IPS DF 6.9 (cell line): ENCODE data around the gene MAP3K7.

Source experiments
- DNase-seq: peaks from one replicate; pipeline ENCODE4 v3.0.0-alpha.2; 2013; ENCODE audit warnings: low read depth, low spot score
- H3K27ac ChIP-seq: one replicate; pipeline ENCODE4 v1.5.1; 2013; ENCODE audit warnings: low read length, control low read depth
- H3K27me3 ChIP-seq: 2 replicates; pipeline ENCODE4 v1.6.1; 2013; ENCODE audit warnings: mild to moderate bottlenecking, low read length; ENCODE audit not compliant: control insufficient read depth, insufficient read depth
- H3K36me3 ChIP-seq: 2 replicates; pipeline ENCODE4 v1.6.1; 2013; ENCODE audit warnings: low read length; ENCODE audit not compliant: control insufficient read depth, insufficient read depth
- H3K4me1 ChIP-seq: 2 replicates; pipeline ENCODE4 v1.6.1; 2013; ENCODE audit warnings: low read length; ENCODE audit not compliant: control insufficient read depth, insufficient read depth
- H3K4me3 ChIP-seq: 2 replicates; pipeline ENCODE4 v1.5.1; 2013; ENCODE audit warnings: mild to moderate bottlenecking, low read length
- H3K9me3 ChIP-seq: 2 replicates; pipeline ENCODE4 v1.6.1; 2013; ENCODE audit warnings: low read length, inconsistent platforms; ENCODE audit not compliant: control insufficient read depth, insufficient read depth
- WGBS: extraction: QIAGEN DNeasy Blood & Tissue Kit; methylation state at CpG from one replicate; pipeline ENCODE4 v1.1.7; 2013; ENCODE audit warnings: mixed read lengths, missing lambda C conversion rate; ENCODE audit not compliant: insufficient read length, insufficient coverage; 5-methylcytosine and 5-hydroxymethylcytosine counted together

MAP3K7 gene

DNA sequence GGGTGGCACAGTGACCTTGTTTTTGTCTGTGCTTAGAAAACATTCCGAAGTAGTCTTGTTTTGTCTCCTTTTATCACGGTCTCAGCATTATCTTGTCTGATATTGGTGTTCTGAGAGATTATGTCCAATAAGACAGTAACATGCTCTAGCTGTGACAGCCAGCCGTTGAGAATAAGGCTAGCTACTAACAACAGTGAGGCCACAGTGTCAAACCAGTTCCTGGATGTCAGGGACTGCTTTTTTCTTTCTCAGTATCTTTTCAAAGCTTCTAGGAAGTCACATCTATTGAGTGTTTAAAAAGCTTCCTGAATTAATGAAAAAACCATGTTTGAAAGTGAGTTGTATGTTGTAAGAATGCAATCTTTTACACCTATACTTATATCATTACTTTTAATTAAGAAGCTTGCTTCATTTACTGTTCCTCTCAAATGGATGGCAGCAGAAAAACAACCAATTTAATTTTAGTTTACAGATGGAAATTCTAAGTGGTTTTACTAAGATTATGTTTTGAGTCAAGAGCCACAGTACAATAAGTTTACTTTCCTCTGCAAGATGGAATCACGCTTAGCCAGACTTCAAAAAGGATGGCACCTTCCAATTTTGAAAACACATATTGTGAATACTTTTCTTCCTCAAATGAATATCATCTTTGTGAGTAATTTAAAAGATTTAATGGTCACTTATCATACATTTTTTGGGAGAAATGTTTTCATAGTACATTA, 53.1 kb downstream of the MAP3K7 start:
- DNase-seq = no peak
- WGBS = no CpG with 5 or more reads among the region's 4 CpGs
- H3K27ac ChIP-seq = no peak overlapping the region

DNA sequence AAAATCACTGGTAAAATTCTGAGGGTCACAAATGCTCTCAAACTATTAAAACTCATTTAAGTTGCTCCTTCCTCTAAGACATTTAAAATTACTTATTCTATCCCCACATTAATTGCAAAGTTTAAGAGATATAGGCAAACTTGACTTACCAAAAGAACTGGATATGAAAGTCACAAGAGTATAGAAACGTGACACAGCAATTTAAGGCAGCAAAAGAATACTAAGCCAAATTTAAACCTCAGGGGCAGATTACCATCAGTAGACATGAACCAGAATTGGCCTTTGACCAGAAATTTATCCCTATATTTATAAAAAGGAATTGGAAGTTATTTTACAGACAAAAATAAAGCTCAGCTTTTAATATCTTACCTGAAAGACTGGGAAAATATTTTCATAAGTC, 56.0 kb downstream of the MAP3K7 start:
- Histone ChIP-seq H3K4me3 (no peak overlapping the region), H3K36me3 (peaks cover 3% of the 10 kb centered on the region; the same call in 1 of the 2 replicates), H3K4me1 (no peaks in the 10 kb centered on the region), H3K27ac (no peak overlapping the region), H3K9me3 (no peaks in the 10 kb centered on the region), H3K27me3 (no peaks in the 10 kb centered on the region)
- DNase-seq = no peak
- no CpG with 5 or more reads among the region's 1 CpG for WGBS

More for the DNA sequence above, 53.1 kb downstream of the MAP3K7 start:
- no peaks in the 10 kb centered on the region for H3K9me3 ChIP-seq
- no peaks in the 10 kb centered on the region for H3K27me3 ChIP-seq
- H3K4me1 ChIP-seq = no peaks in the 10 kb centered on the region
- H3K36me3 ChIP-seq = peaks cover 3% of the 10 kb centered on the region; the same call in 1 of the 2 replicates
- no peak overlapping the region for H3K4me3 ChIP-seq

DNA sequence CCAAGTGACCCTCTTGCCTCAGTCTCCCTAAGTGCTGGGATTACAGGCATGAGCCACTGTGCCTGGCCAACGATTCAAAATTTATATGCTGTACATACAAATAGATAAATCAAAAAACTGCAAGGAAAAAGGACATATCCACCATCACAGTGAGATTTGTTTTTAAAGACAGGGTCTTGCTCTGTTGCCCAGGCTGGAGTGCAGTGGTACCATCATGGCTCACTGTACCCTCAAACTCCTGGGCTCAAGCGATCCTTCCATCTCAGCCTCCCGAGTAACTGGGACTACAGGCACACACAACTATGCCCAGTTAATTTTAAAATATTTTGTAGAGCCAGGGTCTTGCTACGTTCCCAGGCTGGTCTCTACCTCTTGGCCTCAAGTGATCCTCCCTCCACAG, 61.5 kb downstream of the MAP3K7 start:
- Histone ChIP-seq H3K9me3 (no peaks in the 10 kb centered on the region), H3K27me3 (no peaks in the 10 kb centered on the region), H3K4me1 (no peaks in the 10 kb centered on the region), H3K4me3 (no peak overlapping the region), H3K27ac (no peak overlapping the region), H3K36me3 (no peaks in the 10 kb centered on the region; the same call in 1 of the 2 replicates)
- DNase-seq = no peak
- no CpG with 5 or more reads among the region's 4 CpGs for WGBS

DNA sequence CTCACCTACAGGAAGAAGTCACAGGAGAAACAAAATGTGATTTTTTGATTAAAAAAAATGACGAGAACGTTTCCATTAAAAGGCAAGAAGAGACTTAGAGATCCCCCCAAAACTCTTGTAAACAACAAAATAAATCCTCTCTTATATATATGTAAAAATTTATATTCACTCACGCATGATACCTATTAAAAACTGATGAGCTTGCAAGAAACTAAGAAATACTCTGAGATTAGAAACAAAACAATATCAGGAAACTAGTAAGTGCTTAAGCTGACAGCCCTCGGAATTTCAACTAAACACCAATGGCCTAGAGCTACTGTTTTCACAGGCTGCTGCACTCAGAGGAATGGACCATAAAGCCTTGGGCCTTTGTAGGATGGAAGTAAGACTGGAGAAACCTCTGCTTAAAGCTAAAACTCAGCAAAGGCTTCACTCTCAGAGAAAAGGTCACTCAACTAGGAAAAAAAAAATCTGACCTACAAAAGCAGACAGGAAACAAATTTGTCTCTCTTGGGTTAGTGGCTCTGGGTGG, 63.0 kb downstream of the MAP3K7 start:
- DNase-seq = no peak
- H3K27me3 ChIP-seq = no peaks in the 10 kb centered on the region
- no peak overlapping the region for H3K4me3 ChIP-seq
- no peaks in the 10 kb centered on the region for H3K9me3 ChIP-seq
- no peak overlapping the region for H3K27ac ChIP-seq
- 100% methylated on average over 1 of the region's 4 CpGs for WGBS
- no peaks in the 10 kb centered on the region; the same call in 1 of the 2 replicates for H3K36me3 ChIP-seq
- H3K4me1 ChIP-seq = no peaks in the 10 kb centered on the region

DNA sequence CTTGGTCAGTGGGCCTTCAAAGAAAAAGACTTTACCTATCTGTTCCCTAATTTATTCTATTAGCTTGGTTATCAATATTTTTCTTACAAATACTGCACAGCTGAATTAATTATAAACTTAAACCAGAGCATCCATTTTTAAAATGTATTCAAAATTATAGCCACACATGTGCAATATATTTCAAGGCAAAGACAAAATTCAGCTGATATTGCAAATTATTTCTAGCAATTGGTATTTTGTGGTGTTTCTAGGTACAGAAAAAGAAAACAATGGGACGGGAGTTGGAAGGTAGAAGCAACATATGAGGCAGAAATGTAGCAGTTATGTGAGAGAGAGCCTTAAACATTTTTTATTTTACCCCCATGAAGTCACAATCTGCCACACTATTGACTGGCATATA, 64.9 kb downstream of the MAP3K7 start:
- Histone ChIP-seq H3K27ac (no peak overlapping the region), H3K4me3 (no peak overlapping the region), H3K36me3 (no peaks in the 10 kb centered on the region; the same call in 1 of the 2 replicates), H3K27me3 (no peaks in the 10 kb centered on the region), H3K4me1 (no peaks in the 10 kb centered on the region), H3K9me3 (no peaks in the 10 kb centered on the region)
- no CpG with 5 or more reads among the region's 1 CpG for WGBS
- no peak for DNase-seq

DNA sequence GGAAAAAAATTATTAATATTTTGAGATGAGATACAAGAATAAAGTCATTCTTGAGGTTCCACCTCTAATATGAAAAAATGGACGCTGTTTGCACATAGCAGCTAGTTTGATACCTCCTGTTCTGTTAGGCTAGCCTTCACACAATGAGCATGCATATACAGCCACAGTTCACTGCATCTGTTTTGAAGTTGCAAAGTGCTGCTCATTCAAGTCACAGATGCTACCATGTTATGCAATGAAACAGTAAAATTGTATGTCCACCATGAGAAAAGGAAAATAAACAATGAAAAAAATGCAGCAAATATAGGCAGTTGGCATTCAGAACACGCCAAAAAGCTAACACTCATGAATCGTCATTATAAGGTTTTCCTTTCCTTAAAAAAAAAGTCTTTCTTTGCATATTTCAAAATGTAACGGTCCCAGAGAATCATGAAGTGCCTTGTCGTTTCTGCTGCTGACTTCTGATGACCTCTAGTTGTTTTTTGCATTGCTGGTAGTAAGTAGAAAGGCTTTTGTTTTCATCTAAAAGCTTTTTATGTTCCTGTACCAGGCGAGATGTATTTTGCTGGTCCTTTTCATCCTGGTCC, 70.7 kb downstream of the MAP3K7 start:
- Histone ChIP-seq H3K4me3 (no peak overlapping the region), H3K36me3 (no peaks in the 10 kb centered on the region; the same call in 1 of the 2 replicates), H3K4me1 (no peaks in the 10 kb centered on the region), H3K9me3 (no peaks in the 10 kb centered on the region), H3K27me3 (no peaks in the 10 kb centered on the region), H3K27ac (no peak overlapping the region)
- no peak for DNase-seq
- no CpG with 5 or more reads among the region's 6 CpGs for WGBS

DNA sequence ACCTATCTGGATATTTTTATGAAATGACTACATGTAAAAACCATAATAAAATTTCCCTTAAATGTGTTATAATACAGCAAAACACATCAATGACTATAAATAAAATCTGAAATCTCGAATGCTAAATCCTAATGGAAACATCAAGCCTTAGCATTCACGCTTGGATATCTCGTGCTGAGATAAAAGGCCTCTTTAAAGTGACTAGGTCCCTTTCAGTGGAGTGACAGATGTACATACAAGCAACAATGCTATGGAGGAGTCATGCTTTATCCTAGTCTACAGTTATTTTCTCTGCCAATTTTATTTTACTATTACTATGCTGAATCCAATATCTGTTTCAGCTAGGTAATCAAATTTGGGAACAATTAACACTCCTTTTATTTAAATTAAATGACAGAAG, 72.4 kb downstream of the MAP3K7 start:
- Histone ChIP-seq H3K36me3 (no peaks in the 10 kb centered on the region; the same call in 1 of the 2 replicates), H3K4me3 (no peak overlapping the region), H3K27ac (no peak overlapping the region), H3K27me3 (no peaks in the 10 kb centered on the region), H3K9me3 (no peaks in the 10 kb centered on the region), H3K4me1 (no peaks in the 10 kb centered on the region)
- WGBS = no CpG with 5 or more reads among the region's 3 CpGs
- no peak for DNase-seq

DNA sequence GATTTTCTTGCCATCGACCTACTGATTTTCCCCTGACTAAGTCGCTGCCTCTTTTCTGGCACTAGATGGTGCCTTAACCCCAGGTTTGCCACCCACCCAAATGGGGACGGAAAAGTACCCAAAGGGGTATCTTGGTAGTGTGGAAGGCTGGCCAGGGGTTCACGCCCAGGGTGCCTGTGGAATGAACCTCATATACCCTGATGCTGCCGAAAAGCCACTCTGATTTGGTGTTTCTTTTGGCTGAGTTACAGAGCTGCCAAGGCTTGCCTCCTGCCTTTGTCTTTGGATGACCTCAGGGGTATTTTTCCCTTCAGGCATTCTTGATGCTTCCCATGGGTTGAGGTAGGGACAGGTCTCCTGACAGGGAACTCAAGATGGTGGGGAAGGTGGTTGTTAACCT, 78.1 kb downstream of the MAP3K7 start:
- no peaks in the 10 kb centered on the region for H3K9me3 ChIP-seq
- no peak for DNase-seq
- no CpG with 5 or more reads among the region's 5 CpGs for WGBS

DNA sequence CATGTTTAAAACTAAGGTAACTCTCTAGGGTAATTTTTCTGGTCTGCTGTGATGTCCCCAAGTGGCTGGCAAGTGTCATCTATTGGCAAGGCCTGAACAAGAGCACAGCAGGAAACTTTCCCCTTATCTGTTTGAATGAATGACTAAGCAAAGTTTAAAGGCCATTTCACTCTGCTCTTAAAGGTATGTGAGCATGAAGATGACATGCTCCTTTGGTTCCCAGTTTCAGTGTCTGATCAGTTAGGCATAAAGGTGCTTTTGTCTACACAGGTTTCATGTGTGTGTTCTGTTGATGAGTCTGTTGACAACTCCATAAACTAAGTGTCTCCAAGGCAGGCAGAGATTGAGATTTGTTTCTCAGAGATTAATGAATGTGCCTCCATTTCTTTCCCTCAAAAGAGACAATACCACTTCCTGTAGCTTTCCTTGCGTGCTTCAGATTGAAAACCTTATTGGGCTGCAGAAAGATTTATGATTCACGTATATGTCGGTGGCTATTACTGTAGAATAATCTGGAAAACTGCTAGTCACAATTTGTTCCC, 83.9 kb downstream of the MAP3K7 start:
- H3K4me1 ChIP-seq = peaks cover 2% of the 10 kb centered on the region; the same call in 1 of the 2 replicates
- WGBS = no CpG with 5 or more reads among the region's 3 CpGs
- H3K4me3 ChIP-seq = no peak overlapping the region
- no peak overlapping the region for H3K27ac ChIP-seq
- DNase-seq = no peak
- H3K27me3 ChIP-seq = no peaks in the 10 kb centered on the region
- H3K9me3 ChIP-seq = no peaks in the 10 kb centered on the region
- H3K36me3 ChIP-seq = no peaks in the 10 kb centered on the region

More for the DNA sequence above, 78.1 kb downstream of the MAP3K7 start:
- Histone ChIP-seq H3K27me3 (no peaks in the 10 kb centered on the region), H3K4me3 (no peak overlapping the region), H3K4me1 (no peaks in the 10 kb centered on the region; the same call in 1 of the 2 replicates), H3K27ac (no peak overlapping the region), H3K36me3 (no peaks in the 10 kb centered on the region)

DNA sequence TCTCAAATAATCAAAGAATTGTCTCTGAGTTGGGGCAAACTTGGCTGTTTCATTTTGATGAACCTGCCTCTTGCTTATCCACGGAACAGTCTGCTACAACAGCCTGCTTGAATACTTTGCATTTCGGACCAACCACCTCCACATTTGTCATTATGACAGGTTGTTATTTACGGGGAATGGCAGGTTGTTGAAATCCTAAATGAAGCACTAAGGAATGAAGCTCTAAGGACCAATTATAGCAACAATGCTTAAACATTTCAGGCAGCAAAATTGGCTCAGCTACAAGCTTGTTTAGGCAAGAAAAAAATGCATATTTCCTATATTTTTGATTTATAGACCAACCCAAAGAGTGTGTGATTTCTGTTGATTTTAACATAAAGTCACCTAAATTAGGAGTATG, 84.5 kb downstream of the MAP3K7 start:
- H3K27ac ChIP-seq = no peak overlapping the region
- H3K9me3 ChIP-seq = no peaks in the 10 kb centered on the region
- DNase-seq = no peak
- no CpG with 5 or more reads among the region's 3 CpGs for WGBS
- H3K4me1 ChIP-seq = peaks cover 2% of the 10 kb centered on the region; the same call in 1 of the 2 replicates
- no peak overlapping the region for H3K4me3 ChIP-seq
- no peaks in the 10 kb centered on the region for H3K36me3 ChIP-seq
- no peaks in the 10 kb centered on the region for H3K27me3 ChIP-seq
